Memory B cell (primary cell): ENCODE measurements around the gene ALPK3.
"Not testable (repeated sequence)": the region's sequence is repeated elsewhere in the genome, so short reads cannot be mapped to it uniquely, and the experiment has no call there.

Source experiments
- ATAC-seq: fragments of 150-1000 bp; cut with Tn5 transposase; 2 replicates; pipeline ENCODE4 v1.10.0; 2021; ENCODE audit warnings: low read depth, mild to moderate bottlenecking, moderate library complexity
- DNase-seq, 2 donors: peaks; one replicate each; pipeline ENCODE4 v3.0.0; 2022; ENCODE audit warnings: low spot score in 2 of 2
- H3K27ac Mint-ChIP-seq: one replicate; pipeline ENCODE4 v1.8.0; 2022; ENCODE audit warnings: mild to moderate bottlenecking, moderate library complexity, mixed read lengths
- H3K27me3 Mint-ChIP-seq: one replicate; pipeline ENCODE4 v1.8.0; 2022; ENCODE audit warnings: mixed read lengths
- H3K36me3 Mint-ChIP-seq: one replicate; pipeline ENCODE4 v1.8.0; 2022; ENCODE audit warnings: mild to moderate bottlenecking, mixed read lengths
- H3K4me1 Mint-ChIP-seq: one replicate; pipeline ENCODE4 v1.8.0; 2022; ENCODE audit warnings: mixed read lengths
- H3K4me3 Mint-ChIP-seq: one replicate; pipeline ENCODE4 v1.8.0; 2022; ENCODE audit warnings: mild to moderate bottlenecking, moderate library complexity, mixed read lengths
- H3K9me3 Mint-ChIP-seq: one replicate; pipeline ENCODE4 v1.8.0; 2022; ENCODE audit warnings: mixed read lengths

The ALPK3 gene

DNA sequence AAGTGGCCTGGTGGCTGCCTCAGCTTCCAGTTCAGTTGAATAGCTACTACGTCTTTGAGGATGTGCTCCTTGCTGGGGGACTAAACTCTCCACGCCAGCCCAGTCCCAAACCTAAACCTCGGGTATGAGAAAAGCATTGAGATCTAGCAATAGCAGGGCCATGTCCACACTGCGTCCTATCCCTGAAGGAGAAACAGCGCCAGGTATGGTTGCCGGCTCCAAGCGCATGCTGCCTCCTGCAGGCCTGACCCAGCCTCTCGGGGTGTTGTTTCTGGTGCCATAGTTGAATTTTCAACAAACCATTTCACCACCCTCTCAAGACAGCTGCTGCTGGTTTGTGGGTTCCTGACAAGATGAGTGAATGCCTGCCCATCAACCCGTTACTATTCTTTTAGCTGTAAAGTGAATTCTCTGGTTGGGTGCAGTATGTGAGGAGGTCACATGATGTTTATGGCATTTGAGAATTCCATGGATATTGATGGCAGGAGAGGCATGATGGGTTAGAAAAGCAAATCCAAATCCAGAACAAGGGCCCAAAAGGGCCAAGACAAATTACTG is 54.4 kb downstream of the ALPK3 start:
- no peak for DNase-seq
- no peak overlapping the region for H3K4me3 Mint-ChIP-seq
- H3K27ac Mint-ChIP-seq: no peak overlapping the region
- no peak for ATAC-seq
- no peaks in the 10 kb centered on the region for H3K36me3 Mint-ChIP-seq
- peaks cover 2% of the 10 kb centered on the region for H3K27me3 Mint-ChIP-seq
- no peaks in the 10 kb centered on the region for H3K9me3 Mint-ChIP-seq
- no peaks in the 10 kb centered on the region for H3K4me1 Mint-ChIP-seq

DNA sequence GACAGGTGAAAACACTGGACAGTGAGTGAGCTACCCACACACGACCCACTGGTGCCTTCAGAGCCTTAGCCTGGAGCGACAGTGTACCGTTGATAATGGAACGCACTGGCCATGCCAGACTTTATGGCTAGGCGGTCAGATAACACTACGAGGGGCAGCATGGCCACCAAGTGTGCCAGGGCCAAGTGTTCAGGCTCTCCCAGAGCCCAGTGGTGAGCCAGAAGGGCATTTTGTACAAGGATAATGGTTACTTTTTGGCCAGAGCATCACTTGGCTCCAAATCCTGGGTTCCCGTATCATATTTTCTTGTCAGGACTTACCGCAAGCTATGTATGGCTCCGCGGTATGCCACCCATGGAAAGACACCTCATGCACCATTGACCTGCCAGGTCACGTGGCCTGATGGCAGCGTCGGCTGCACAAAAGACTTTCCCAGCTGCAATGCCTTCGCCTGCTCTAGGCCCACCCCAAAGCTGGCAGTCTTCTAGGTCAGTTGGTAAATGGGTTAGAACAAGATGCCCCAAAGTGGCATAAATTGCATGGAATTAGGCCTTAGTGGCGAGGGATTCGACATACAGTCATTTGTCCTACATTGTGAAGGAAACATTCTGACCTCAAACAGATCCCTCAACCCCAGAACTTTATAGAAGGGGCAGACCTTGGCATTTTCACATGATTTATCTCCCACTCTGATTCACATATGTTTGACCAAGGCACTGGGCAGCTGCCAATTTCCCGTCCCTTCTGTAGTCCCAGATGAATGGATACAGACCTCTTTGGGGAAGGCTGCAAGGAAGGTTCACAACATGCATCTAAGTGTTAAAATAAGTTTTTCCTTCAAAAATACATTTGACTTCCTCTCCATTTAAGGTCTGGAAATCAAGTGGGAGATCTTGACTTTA is 55.1 kb downstream of the ALPK3 start:
- no peak overlapping the region for H3K27ac Mint-ChIP-seq
- no peaks in the 10 kb centered on the region for H3K36me3 Mint-ChIP-seq
- ATAC-seq (no peak), DNase-seq (no peak)
- H3K27me3 Mint-ChIP-seq: peaks cover 3% of the 10 kb centered on the region
- no peak overlapping the region for H3K4me3 Mint-ChIP-seq
- no peaks in the 10 kb centered on the region for H3K9me3 Mint-ChIP-seq
- H3K4me1 Mint-ChIP-seq: no peaks in the 10 kb centered on the region

DNA sequence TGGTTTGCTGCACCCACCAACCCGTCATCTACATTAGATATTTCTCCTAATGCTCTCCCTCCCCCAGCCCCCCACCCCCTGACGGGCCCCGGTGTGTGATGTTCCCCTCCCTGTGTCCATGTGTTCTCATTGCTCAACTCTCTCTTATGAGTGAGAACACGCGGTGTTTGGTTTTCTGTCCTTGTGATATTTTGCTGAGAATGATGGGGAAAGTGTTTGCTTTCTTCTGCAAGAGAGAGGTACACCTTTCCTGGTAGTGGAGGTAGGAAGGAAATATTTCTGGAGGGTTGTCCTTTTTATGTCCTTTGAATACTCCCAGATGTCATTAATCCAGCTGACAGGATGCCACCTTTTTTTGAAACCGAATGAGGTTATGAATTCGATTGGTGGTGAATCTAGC is 56.8 kb downstream of the ALPK3 start:
- peaks cover 3% of the 10 kb centered on the region for H3K27me3 Mint-ChIP-seq
- ATAC-seq: no peak
- no peak for DNase-seq
- H3K36me3 Mint-ChIP-seq: no peaks in the 10 kb centered on the region
- no peaks in the 10 kb centered on the region for H3K4me1 Mint-ChIP-seq
- no peaks in the 10 kb centered on the region for H3K9me3 Mint-ChIP-seq
- H3K4me3 Mint-ChIP-seq: no peak overlapping the region
- no peak overlapping the region for H3K27ac Mint-ChIP-seq

DNA sequence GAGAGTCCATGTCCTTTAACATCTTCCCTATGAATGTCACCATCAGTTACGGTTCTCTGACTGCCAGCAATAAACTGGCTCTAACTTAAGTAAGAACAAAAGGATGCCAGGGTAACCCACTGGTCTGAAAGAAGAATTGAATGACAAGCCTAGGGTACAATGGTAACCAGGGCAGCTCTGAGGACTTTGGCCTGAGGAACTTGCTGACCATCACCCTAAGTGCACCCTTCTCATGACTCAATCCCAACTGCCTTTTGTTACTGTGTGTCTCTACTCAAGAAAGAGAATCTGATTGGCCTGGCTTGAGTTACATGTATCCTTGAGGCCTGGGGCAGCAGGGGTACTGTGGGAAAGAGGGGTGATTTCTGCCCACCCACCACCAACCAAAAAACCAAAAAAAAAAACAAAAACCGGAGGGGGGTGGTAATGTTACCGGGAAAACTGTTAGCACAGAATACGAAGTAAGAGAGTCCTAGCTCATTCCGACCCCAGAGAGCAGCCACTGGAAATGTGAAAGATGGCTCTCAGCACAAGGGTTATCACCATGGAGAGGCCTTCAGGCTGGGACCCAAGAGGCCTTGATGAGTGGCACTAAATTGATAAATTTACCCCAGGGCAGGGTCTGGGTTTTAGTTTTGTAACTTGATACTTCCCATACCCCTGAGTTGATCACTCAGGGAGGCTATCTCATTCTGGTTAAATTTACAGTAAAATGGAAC is 58.0 kb downstream of the ALPK3 start:
- no peak for ATAC-seq
- H3K27me3 Mint-ChIP-seq: peaks cover 6% of the 10 kb centered on the region
- DNase-seq: no peak
- H3K27ac Mint-ChIP-seq: no peak overlapping the region
- no peaks in the 10 kb centered on the region for H3K4me1 Mint-ChIP-seq
- H3K4me3 Mint-ChIP-seq: no peak overlapping the region
- H3K9me3 Mint-ChIP-seq: no peaks in the 10 kb centered on the region
- no peaks in the 10 kb centered on the region for H3K36me3 Mint-ChIP-seq

DNA sequence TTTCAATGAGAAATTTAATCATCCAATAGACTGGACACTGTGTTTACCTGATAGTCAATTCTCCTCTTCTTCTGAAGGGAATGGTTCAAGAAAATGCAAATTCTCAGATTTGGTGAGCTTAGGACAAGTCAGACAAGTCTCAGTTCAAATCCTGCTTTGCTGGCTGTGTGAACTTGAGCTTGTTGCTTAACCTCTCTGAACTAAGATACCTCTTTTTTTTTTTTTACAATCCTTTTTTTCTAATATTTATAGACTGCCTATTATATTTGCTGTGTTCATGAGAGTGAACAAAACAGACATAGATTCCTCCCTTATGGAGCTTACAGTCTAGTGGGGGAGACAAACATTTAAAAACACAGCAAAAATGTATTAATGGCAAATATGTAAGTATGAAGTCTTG is 59.1 kb downstream of the ALPK3 start:
- no peak overlapping the region for H3K27ac Mint-ChIP-seq
- no peaks in the 10 kb centered on the region for H3K9me3 Mint-ChIP-seq
- no peak overlapping the region for H3K4me3 Mint-ChIP-seq
- H3K4me1 Mint-ChIP-seq: no peaks in the 10 kb centered on the region
- no peaks in the 10 kb centered on the region for H3K36me3 Mint-ChIP-seq
- ATAC-seq (no peak), DNase-seq (no peak)
- peaks cover 6% of the 10 kb centered on the region for H3K27me3 Mint-ChIP-seq

DNA sequence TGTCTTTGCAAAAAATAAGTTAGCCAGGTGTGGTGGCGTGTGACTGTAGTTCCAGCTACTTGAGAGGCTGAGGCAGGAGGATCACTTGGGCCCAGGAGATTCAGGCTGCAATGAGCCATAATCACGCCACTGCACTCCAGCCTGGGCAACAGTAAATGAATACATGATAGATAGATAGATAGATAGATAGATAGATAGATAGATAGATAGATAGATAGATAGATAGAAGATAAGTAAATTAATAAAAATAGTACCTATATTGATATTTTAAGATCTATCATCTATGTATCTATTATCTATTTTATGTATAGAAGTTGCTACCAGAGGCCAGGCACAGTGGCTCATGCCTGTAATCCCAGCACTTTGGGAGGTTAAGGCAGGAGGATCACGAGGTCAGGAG is 60.5 kb downstream of the ALPK3 start:
- H3K4me3 Mint-ChIP-seq, H3K36me3 Mint-ChIP-seq, H3K4me1 Mint-ChIP-seq, H3K27me3 Mint-ChIP-seq, ATAC-seq, H3K9me3 Mint-ChIP-seq, DNase-seq, H3K27ac Mint-ChIP-seq: not testable (repeated sequence)

DNA sequence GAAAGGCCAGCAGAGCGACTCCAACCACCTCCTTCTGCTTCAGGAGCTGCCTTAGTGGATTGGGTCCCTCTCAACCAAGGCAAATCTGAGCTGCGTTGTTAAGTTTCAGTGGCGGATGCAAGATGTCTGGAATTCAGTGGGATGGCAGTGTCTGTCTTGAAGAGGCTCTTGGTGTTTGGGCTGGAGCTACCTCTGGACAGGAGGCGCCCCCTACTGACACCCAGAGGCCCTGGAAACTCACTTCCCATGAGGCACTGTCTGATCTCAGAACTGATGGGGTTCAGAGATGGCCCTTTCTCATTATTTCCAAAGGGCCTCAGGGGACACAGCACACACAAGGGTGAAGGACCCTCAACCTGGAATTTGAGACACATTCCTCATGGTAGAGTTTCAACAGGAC is 61.3 kb downstream of the ALPK3 start:
- no peak overlapping the region for H3K4me3 Mint-ChIP-seq
- DNase-seq (peak; percentile 35 to 37), ATAC-seq (peak; percentile 77)
- no peaks in the 10 kb centered on the region for H3K4me1 Mint-ChIP-seq
- H3K36me3 Mint-ChIP-seq: no peaks in the 10 kb centered on the region
- no peaks in the 10 kb centered on the region for H3K9me3 Mint-ChIP-seq
- peaks cover 7% of the 10 kb centered on the region for H3K27me3 Mint-ChIP-seq
- H3K27ac Mint-ChIP-seq: no peak overlapping the region

DNA sequence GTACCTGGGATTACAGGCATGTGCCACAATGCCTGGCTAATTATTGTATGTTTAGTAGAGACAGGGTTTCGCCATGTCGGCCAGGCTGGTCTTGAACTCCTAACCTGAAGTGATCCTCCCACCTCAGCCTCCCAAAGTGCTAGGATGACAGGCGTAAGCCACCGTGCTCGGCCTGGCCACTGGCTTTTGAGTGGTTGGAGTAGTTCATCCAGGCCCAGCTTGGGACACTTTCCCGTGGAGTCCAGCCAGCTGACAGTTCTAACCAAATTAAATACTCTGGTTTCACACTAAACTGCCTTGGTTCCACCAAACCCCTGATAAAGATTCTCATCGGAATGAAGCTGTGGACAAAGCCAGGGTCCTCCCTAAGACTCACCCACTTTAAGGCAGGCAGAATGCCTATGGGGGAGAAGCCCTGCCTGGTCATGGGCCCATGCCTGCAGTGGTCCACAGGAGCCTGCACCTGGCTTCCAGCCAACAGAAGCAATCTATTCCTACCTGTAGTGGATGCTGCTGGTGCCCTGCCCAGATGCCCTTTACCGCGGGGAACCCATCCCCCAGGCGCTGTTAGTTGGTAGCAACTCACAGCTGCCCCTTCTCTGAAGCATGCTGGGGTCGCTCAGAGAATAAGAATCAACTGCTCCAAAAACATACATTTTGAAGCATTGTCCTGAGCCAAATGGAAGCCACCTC is 62.1 kb downstream of the ALPK3 start:
- Mint-ChIP-seq H3K9me3 (no peaks in the 10 kb centered on the region), H3K27me3 (peaks cover 7% of the 10 kb centered on the region), H3K4me1 (no peaks in the 10 kb centered on the region), H3K36me3 (no peaks in the 10 kb centered on the region), H3K27ac (no peak overlapping the region), H3K4me3 (no peak overlapping the region)
- no peak for DNase-seq
- no peak for ATAC-seq

DNA sequence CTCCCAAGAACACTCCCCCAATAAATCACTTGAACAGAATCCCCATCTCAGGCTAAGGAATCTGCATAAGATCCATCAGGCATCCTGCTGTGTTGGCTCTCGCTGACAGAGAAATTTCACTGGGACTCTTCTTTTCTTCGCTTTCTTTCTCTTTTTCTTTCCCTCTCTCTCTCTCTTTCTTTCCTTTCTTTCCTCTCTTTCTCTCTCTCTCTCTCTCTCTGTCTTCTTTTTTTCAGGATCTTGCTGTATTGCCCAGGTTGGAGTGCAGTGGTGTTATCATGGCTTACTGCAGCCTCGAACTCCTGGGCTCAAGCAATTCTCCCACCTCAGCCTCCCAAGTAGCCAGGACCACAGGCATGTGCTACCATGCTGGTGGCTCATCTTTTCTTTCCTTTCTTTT is 62.9 kb downstream of the ALPK3 start:
- H3K27ac Mint-ChIP-seq: no peak overlapping the region
- H3K4me3 Mint-ChIP-seq: no peak overlapping the region
- H3K36me3 Mint-ChIP-seq: no peaks in the 10 kb centered on the region

DNA sequence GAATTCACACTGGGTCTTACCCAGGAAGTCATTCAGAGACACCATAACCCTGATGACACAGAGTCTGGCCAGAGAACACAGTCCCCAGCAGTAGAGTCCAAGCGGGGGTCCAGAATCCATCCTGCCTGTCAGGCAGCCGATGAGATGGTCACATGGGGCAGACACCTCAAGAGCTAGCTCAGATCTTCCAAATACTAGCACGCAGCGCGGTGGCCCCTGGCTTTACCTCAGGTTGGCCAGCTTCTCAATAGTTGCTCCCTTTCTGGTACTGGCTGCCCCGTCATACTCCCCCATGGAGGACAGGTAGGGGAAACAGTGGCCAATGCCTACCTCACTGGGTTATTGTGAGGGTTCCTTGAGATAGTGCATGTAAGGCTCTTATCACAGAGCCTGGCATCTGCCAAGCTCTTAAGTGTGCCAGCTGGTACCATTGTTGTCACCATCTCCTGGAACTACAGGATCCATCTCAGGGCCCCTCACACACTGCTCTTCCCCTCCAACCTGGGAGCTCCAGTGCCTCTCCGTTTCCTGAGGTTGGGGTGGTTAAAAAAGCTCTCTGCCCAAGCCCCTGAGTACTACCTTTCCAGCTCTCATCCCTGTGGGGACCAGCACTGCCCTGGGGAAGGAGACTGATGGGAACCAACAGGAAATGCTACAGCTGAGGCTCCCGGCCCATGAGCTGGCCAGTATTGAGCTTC is 63.8 kb downstream of the ALPK3 start:
- DNase-seq: no peak
- no peaks in the 10 kb centered on the region for H3K36me3 Mint-ChIP-seq
- H3K27me3 Mint-ChIP-seq: peaks cover 9% of the 10 kb centered on the region
- no peak for ATAC-seq
- no peaks in the 10 kb centered on the region for H3K4me1 Mint-ChIP-seq
- H3K9me3 Mint-ChIP-seq: no peaks in the 10 kb centered on the region
- no peak overlapping the region for H3K4me3 Mint-ChIP-seq
- H3K27ac Mint-ChIP-seq: no peak overlapping the region

More for the DNA sequence above, 62.9 kb downstream of the ALPK3 start:
- DNase-seq: no peak
- no peak for ATAC-seq
- Mint-ChIP-seq H3K4me1 (no peaks in the 10 kb centered on the region), H3K27me3 (peaks cover 9% of the 10 kb centered on the region), H3K9me3 (no peaks in the 10 kb centered on the region)

DNA sequence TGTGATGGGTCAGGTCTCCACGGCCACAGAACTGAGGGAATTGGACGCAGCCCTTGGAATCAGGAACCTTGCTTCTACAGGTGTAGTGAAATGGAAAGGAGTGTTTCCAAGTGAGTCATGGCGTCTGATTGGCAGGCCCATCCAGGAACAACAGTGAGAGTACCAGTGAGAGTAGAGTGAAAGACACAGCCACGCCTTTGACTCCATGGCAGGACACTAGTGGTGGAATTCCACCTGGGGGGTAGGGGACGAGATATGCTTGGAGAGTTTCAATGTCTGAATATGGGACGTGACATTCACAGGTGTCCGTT is 64.3 kb downstream of the ALPK3 start:
- Mint-ChIP-seq H3K4me1 (no peaks in the 10 kb centered on the region), H3K27me3 (peaks cover 9% of the 10 kb centered on the region), H3K9me3 (no peaks in the 10 kb centered on the region), H3K36me3 (no peaks in the 10 kb centered on the region), H3K4me3 (no peak overlapping the region), H3K27ac (no peak overlapping the region)
- ATAC-seq: no peak
- DNase-seq: no peak

DNA sequence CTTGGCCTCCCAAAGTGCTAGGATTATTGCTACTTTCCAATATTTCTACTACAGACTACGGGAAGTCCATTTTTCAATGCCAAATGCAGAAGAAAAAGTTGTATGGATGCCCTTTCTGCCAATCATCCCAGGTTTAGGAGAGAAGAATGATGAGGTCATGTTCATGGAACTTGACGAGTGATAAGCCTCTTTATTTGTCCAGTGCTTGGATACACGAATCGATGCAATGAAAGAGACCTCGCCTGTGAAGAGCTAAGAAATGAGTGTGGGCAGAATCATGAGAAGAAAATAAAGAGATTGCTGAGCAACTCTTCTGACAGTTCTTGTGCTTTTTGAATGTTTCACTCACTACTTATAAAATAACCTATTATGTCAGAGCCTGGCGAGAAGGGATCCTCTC is 66.3 kb downstream of the ALPK3 start:
- peaks cover 10% of the 10 kb centered on the region for H3K27me3 Mint-ChIP-seq
- DNase-seq (no peak), ATAC-seq (no peak)
- no peak overlapping the region for H3K27ac Mint-ChIP-seq
- H3K36me3 Mint-ChIP-seq: no peaks in the 10 kb centered on the region
- H3K9me3 Mint-ChIP-seq: no peaks in the 10 kb centered on the region
- no peak overlapping the region for H3K4me3 Mint-ChIP-seq
- no peaks in the 10 kb centered on the region for H3K4me1 Mint-ChIP-seq

DNA sequence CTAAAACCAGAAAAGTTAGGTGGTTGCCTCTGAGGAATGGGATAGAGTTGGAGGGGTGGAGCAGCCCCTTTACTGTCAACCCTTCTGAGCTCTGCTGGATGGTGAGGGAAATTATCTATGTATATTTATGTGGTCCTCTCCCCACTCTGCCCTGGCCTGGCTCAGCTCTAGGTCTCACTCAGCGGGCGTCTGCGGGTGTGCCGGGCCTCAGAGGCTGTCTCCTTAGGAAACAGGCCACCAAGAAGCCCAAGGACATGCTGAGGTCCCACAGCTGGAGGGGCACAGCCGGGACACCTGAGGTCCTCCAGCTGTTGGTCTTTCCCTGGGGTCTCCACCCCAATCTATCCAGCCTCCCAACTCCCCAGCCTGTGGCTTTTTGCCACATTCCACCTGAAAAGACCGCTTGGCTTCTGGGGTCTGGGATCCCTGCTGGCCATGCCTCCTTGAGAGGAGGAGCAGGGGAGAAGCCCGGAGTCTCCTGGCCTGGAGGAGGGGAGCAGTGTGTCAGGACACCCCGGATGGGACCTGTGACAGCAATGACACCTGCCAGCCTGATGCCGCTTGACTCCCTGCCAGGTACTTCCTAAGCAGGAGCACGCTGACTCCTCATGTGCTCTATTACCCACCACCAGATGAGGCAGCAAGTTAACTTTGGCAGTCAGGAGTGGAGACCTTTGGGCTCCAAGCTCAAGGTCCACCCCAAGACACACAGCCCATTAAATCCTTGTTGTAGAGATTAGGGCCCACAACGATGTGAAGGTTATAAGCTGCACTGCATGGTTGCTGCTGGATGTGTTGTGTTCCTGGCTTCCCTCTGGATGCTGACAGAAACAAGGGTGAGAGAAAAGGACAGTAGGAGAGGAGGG is 67.0 kb downstream of the ALPK3 start, which contains the start of gene SLC28A1:
Gene SLC28A1, plus strand, starts transcription at position 747 of the 866 bp plus-strand sequence. CDS start 3,099 bp downstream, outside the sequence.
- Mint-ChIP-seq H3K4me3 (no peak within 1 kb of the TSS), H3K36me3 (no peaks in the 10 kb centered on the region), H3K27ac (no peak within 1 kb of the TSS), H3K27me3 (peaks cover 10% of the 10 kb centered on the region), H3K9me3 (no peaks in the 10 kb centered on the region), H3K4me1 (no peaks in the 10 kb centered on the region)
- ATAC-seq (no peak), DNase-seq (no peak)
